Measurements from ENCODE around the gene SMPD2.

GRCh38 chr6:109420751-109421150 is 19.8 kb upstream of the SMPD2 start:
- TF ChIP-seq CTCF (IDR thresholded peaks at IDR 0.05) (no peak), POLR2A (IDR thresholded peaks at IDR 0.05) (no peak)

Data from Peyer's patch (tissue), 4 donors.